Left lung (tissue), 10 donors: ENCODE data around the gene ID1. TPM values are rescaled to one million over a fixed set of nuclear protein-coding genes. Genes with fewer than 3 reads are reported as not detected.
"Not testable (repeated sequence)": the region's sequence is repeated elsewhere in the genome, so short reads cannot be mapped to it uniquely, and the experiment has no call there.

ENCODE experiments used
- ATAC-seq: fragments of 200-7000 bp; cut with Tn5 transposase; one replicate; pipeline ENCODE4 v1.9.1; 2020; ENCODE audit warnings: moderate library complexity
- DNase-seq, 4 donors: peaks; one replicate each; pipeline ENCODE4 v3.0.0-alpha.2; 2013 to 2020
- H3K27ac ChIP-seq, 2 donors: fragments of 200-600 bp; sonication (generic) in 1 of 2; one replicate each; pipeline versions ENCODE4 v1.5.0 to v1.8.0; 2020 to 2021
- H3K27me3 ChIP-seq, 2 donors: fragments of 200-600 bp; sonication (generic) in 1 of 2; one replicate each; pipeline versions ENCODE4 v1.5.0 to v1.8.0; 2020 to 2021
- H3K36me3 ChIP-seq, 2 donors: fragments of 200-600 bp; sonication (generic) in 1 of 2; one replicate each; pipeline versions ENCODE4 v1.5.0 to v1.8.0; 2020 to 2021
- H3K4me1 ChIP-seq, 2 donors: fragments of 200-600 bp; one replicate each; pipeline ENCODE4 v1.8.0; 2021
- H3K4me3 ChIP-seq, 2 donors: fragments of 200-600 bp; sonication (generic) in 1 of 2; one replicate each; pipeline versions ENCODE4 v1.5.0 to v1.8.0; 2020 to 2021; ENCODE audit warnings: mild to moderate bottlenecking in 1 of 2
- H3K9me3 ChIP-seq, 2 donors: fragments of 200-600 bp; sonication (generic) in 1 of 2; one replicate each; pipeline versions ENCODE4 v1.5.0 to v1.8.0; 2020 to 2021
- intact Hi-C, 2 donors: fragments of 100-400 bp; cut with DNase I; formaldehyde crosslinking; loops; one replicate each; pipeline versions ENCODE4 v1.11.2 to v1.14.2; 2022
- microRNA-seq, 2 donors: library from miRNA; unstranded; fragments of <30 nt; microRNA quantifications; one replicate each; pipeline ENCODE4, GENCODE V29; 2019
- polyA plus RNA-seq, 6 donors: library from polyadenylated mRNA; unstranded; fragments of 120-200 nt; gene quantifications; one replicate each; pipeline ENCODE4 v1.2.1, GENCODE V29; 2013; ENCODE audit not compliant: insufficient read length in 6 of 6
- total RNA-seq, 2 donors: library from RNA; stranded (reverse); fragmentation: NEBNext Ultra II Directional; extraction: Animal tissue kit (Norgen Biotek cat#: 25700); gene quantifications; one replicate each; pipeline ENCODE4 v1.2.1, GENCODE V29; 2021
- TF ChIP-seq, protein P1 (sequence below), 2 donors: fragments of 200-600 bp; sonication (generic) in 1 of 2; IDR thresholded peaks; one replicate each; pipeline versions ENCODE4 v1.5.0 to v1.8.0; 2021; ENCODE audit warnings: antibody characterized with exemption in 2 of 2
- donor health status: DM: no; HTN: yes; CAD: no.
- donor health status: DM: no; HTN: no; CAD: no.

ID1 gene
- total and polyA plus RNA-seq, 8 donors, result 65.4 to 297 (median 135) TPM

DNA sequence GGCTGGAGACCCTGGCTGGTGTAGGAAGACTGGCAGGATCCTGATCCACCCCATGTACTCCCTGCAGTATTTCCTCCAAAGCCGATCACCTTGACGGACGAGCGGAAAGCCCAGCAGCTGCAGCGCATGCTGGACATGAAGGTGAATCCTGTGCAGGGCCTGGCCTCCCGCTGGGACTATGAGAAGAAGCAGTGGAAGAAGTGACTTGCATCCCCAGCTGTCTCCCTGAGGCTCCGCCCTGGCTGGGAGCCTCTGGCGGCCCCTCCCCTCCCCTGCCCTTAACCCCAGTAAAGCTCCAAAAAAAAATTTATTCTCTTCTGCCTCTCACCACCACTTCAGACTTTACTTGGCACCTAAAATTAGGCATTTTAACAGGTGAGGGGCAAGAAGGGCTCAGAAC, 39.6 kb downstream of the ID1 start:
- H3K27ac ChIP-seq, result no peak overlapping the region
- ATAC-seq (no peak), DNase-seq (peak in 1 of 4 donors; percentile 50)
- no peak overlapping the region for H3K4me3 ChIP-seq
- intact Hi-C loops, result no loop called here
- H3K9me3 ChIP-seq, result no peaks in the 10 kb centered on the region
- no peaks in the 10 kb centered on the region for H3K27me3 ChIP-seq
- TF ChIP-seq, protein P1, sequence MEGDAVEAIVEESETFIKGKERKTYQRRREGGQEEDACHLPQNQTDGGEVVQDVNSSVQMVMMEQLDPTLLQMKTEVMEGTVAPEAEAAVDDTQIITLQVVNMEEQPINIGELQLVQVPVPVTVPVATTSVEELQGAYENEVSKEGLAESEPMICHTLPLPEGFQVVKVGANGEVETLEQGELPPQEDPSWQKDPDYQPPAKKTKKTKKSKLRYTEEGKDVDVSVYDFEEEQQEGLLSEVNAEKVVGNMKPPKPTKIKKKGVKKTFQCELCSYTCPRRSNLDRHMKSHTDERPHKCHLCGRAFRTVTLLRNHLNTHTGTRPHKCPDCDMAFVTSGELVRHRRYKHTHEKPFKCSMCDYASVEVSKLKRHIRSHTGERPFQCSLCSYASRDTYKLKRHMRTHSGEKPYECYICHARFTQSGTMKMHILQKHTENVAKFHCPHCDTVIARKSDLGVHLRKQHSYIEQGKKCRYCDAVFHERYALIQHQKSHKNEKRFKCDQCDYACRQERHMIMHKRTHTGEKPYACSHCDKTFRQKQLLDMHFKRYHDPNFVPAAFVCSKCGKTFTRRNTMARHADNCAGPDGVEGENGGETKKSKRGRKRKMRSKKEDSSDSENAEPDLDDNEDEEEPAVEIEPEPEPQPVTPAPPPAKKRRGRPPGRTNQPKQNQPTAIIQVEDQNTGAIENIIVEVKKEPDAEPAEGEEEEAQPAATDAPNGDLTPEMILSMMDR (IDR thresholded peaks at IDR 0.05), result no peak
- no peaks in the 10 kb centered on the region for H3K36me3 ChIP-seq
- peaks cover 0 to 4% of the 10 kb centered on the region in 2 donors for H3K4me1 ChIP-seq

- H3K9me3 ChIP-seq, H3K4me1 ChIP-seq, H3K27ac ChIP-seq, intact Hi-C loops, H3K36me3 ChIP-seq, DNase-seq, ATAC-seq, H3K27me3 ChIP-seq, H3K4me3 ChIP-seq: not testable (repeated sequence)
These were observed 43.0 kb downstream of the ID1 start for GRCh38 chr20:31648104-31648503.

DNA sequence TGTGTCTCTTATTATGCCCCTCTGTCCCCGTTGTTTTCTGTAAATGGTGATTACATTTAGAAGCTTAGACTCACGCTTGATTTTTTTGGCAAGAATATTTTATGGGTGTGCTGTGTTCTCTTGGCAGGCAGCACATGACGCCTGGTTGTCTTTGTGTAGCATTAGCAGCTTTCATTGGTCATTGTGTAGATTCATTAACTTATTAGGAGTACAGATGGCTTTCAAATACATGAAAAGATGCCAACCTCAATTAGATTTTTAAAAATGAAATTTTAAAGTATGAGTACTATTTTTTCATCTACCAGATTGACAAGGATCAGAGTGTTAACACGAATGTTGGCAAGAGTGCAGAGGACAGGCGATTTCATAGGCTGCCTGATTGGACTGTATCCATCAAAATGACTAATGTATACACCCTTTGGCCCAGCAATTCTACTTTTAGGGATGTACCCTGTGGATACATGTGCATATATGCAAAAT, 47.9 kb downstream of the ID1 start:
- ATAC-seq, result no peak
- DNase-seq, result peak in 1 of 4 donors; percentile 45

DNA sequence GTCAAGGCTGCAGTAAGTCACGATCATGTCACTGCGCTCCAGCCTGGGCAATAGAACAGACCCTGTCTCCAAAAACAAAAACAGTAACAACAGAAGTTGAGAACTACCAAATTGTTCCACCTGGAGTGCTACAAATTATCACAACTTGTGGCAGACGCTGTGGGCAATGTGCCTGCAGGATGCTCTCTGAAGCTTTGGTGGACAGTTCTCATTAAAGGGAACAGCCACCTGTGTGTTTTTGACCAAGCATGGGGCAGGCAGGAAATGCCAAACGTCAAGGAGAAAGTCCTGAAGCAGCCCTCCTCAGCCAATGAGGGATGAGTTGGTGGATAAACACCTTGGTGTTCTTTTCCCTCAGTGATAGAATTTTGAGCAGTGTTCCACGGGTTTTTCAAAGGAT, 48.5 kb downstream of the ID1 start:
- TF ChIP-seq, protein P1 (IDR thresholded peaks at IDR 0.05), result no peak
- no peaks in the 10 kb centered on the region for H3K9me3 ChIP-seq
- no peak overlapping the region for H3K27ac ChIP-seq
- H3K27me3 ChIP-seq, result no peaks in the 10 kb centered on the region
- no peak overlapping the region for H3K4me3 ChIP-seq
- DNase-seq, result no peak
- no peaks in the 10 kb centered on the region for H3K4me1 ChIP-seq
- no peak for ATAC-seq
- H3K36me3 ChIP-seq, result no peaks in the 10 kb centered on the region
- intact Hi-C loops, result no loop called here

More for the DNA sequence above, 47.9 kb downstream of the ID1 start:
- TF ChIP-seq, protein P1 (IDR thresholded peaks at IDR 0.05), result no peak
- no peak overlapping the region for H3K4me3 ChIP-seq
- H3K27me3 ChIP-seq, result no peaks in the 10 kb centered on the region
- no peaks in the 10 kb centered on the region for H3K36me3 ChIP-seq
- H3K27ac ChIP-seq, result no peak overlapping the region
- intact Hi-C loops, result no loop called here
- H3K9me3 ChIP-seq, result no peaks in the 10 kb centered on the region
- H3K4me1 ChIP-seq, result no peaks in the 10 kb centered on the region

DNA sequence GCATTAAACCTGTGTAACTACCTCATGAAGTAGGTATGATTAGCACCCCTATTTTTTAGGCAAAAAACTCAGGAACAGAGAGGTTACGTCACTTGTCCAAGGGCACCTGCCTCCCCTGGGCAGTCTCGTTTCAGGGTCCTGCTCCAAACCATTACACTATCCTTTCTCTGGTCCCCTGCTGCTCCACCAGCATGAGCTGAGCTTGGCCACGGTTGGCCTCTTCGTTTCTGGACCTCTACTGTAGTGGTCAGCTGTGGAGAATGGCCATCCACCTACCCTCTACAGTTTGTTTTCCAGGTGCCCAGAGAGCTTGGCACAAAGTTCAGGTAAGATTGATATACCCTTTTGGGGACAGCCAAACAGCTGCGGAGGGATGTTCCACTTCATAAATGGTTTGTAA, 49.4 kb downstream of the ID1 start:
- Histone ChIP-seq H3K27ac (no peak overlapping the region), H3K27me3 (no peaks in the 10 kb centered on the region), H3K4me3 (no peak overlapping the region), H3K9me3 (no peaks in the 10 kb centered on the region), H3K4me1 (no peaks in the 10 kb centered on the region), H3K36me3 (no peaks in the 10 kb centered on the region)
- DNase-seq, result no peak
- no peak for ATAC-seq
- TF ChIP-seq, protein P1 (IDR thresholded peaks at IDR 0.05), result no peak
- intact Hi-C loops, result no loop called here

Small RNAs within 50 kb of the gene (microRNA-seq; reads per million reads assigned to microRNA genes)
- gene MIR3193, result 0.17 to 0.27 reads per million in 2 donors

Other genes with a start within 250 kb of the ID1 start
- gene DEFB118, start 236.7 kb upstream of the ID1 start, total RNA-seq, result not detected
- not detected for gene DEFB118, start 236.7 kb upstream of the ID1 start, polyA plus RNA-seq
- gene DEFB119, start 214.7 kb upstream of the ID1 start, total RNA-seq, result not detected
- not detected for gene DEFB119, start 214.7 kb upstream of the ID1 start, polyA plus RNA-seq
- gene DEFB121, start 199.1 kb upstream of the ID1 start, total RNA-seq, result not detected
- gene DEFB121, start 199.1 kb upstream of the ID1 start, polyA plus RNA-seq, result not detected
- gene DEFB123, start 164.7 kb upstream of the ID1 start, total RNA-seq, result not detected
- gene DEFB123, start 164.7 kb upstream of the ID1 start, polyA plus RNA-seq, result not detected
- not detected for gene DEFB124, start 130.2 kb upstream of the ID1 start, total RNA-seq
- gene DEFB124, start 130.2 kb upstream of the ID1 start, polyA plus RNA-seq, result 1 to 10 TPM in 3 of 6 donors, under 1 TPM in 3; 0.31 to 1.5 (median 0.97) TPM
- gene REM1, start 130.0 kb upstream of the ID1 start, total RNA-seq, result 1 to 10 TPM; 2.0 to 2.3 TPM
- gene REM1, start 130.0 kb upstream of the ID1 start, polyA plus RNA-seq, result 1 to 10 TPM; 5.2 to 9.9 (median 8.2) TPM
- 100 to 1,000 TPM; 185 to 282 TPM for gene HM13, start 90.8 kb upstream of the ID1 start, total RNA-seq
- 100 to 1,000 TPM in 5 of 6 donors, 10 to 100 TPM in 1; 98.9 to 136 (median 108) TPM for gene HM13, start 90.8 kb upstream of the ID1 start, polyA plus RNA-seq
- 10 to 100 TPM; 13.5 to 15.7 TPM for gene COX4I2, start 32.6 kb downstream of the ID1 start, total RNA-seq
- gene COX4I2, start 32.6 kb downstream of the ID1 start, polyA plus RNA-seq, result 10 to 100 TPM; 18.6 to 33.8 (median 25.2) TPM
- 100 to 1,000 TPM; 122 to 181 TPM for gene BCL2L1, start 117.6 kb downstream of the ID1 start, total RNA-seq
- 10 to 100 TPM; 43.3 to 60.5 (median 54.4) TPM for gene BCL2L1, start 117.6 kb downstream of the ID1 start, polyA plus RNA-seq
- 10 to 100 TPM in 1 of 2 donors, 1 to 10 TPM in 1; 5.1 to 16.5 TPM for gene TPX2, start 134.0 kb downstream of the ID1 start, total RNA-seq
- 10 to 100 TPM; 35.3 to 89.9 (median 47.8) TPM for gene TPX2, start 134.0 kb downstream of the ID1 start, polyA plus RNA-seq
- gene MYLK2, start 214.1 kb downstream of the ID1 start, total RNA-seq, result not detected
- gene MYLK2, start 214.1 kb downstream of the ID1 start, polyA plus RNA-seq, result 1 to 10 TPM in 3 of 6 donors, under 1 TPM in 3; 0.53 to 1.9 (median 1.0) TPM
- gene FOXS1, start 240.3 kb downstream of the ID1 start, total RNA-seq, result 1 to 10 TPM; 2.5 to 2.9 TPM
- gene FOXS1, start 240.3 kb downstream of the ID1 start, polyA plus RNA-seq, result 1 to 10 TPM; 4.8 to 8.2 (median 6.2) TPM